ACC112 (cell line): ENCODE measurements around the gene CYSRT1.

ENCODE experiments used
- H2AFZ ChIP-seq: fragments of 200-600 bp; sonication (generic); one replicate; pipeline ENCODE4 v1.6.0; 2017; ENCODE audit warnings: antibody characterized with exemption, low read length; ENCODE audit not compliant: unreplicated experiment
- H3K27ac ChIP-seq: fragments of 200-600 bp; sonication (generic); 2 replicates; pipeline ENCODE4 v1.5.1; 2014; ENCODE audit warnings: low read depth, mild to moderate bottlenecking, antibody characterized with exemption, low read length, moderate library complexity
- H3K27me3 ChIP-seq: fragments of 200-600 bp; sonication (generic); 2 replicates; pipeline ENCODE4 v1.6.1; 2014; ENCODE audit warnings: mild to moderate bottlenecking, antibody characterized with exemption, low read length, moderate library complexity, mixed read lengths; ENCODE audit not compliant: insufficient read depth
- H3K36me3 ChIP-seq: fragments of 200-600 bp; sonication (generic); 2 replicates; pipeline ENCODE4 v1.6.1; 2016; ENCODE audit warnings: mild to moderate bottlenecking, antibody characterized with exemption, low read length, moderate library complexity, mixed read lengths; ENCODE audit not compliant: insufficient read depth
- H3K4me1 ChIP-seq: fragments of 200-600 bp; sonication (generic); one replicate; pipeline ENCODE4 v1.6.1; 2016; ENCODE audit warnings: low read length, mixed read lengths; ENCODE audit not compliant: insufficient read depth, unreplicated experiment, control insufficient read depth
- H3K4me3 ChIP-seq: fragments of 200-600 bp; sonication (generic); 2 replicates; pipeline ENCODE4 v1.5.1; 2014; ENCODE audit warnings: mild to moderate bottlenecking, low read depth, low read length
- H3K79me2 ChIP-seq: fragments of 200-600 bp; sonication (generic); one replicate; pipeline ENCODE4 v1.6.0; 2016; ENCODE audit warnings: low read length; ENCODE audit not compliant: control insufficient read depth, unreplicated experiment, insufficient read depth

Gene CYSRT1

GRCh38 chr9:137199411-137200121 is 25.4 kb upstream of the CYSRT1 start:
- Histone ChIP-seq H3K27ac (no peak overlapping the region), H3K27me3 (no peaks in the 10 kb centered on the region), H3K36me3 (no peaks in the 10 kb centered on the region), H3K4me3 (peak overlapping the region; percentile 77), H3K79me2 (peaks cover 14% of the 10 kb centered on the region), H3K4me1 (peaks cover 18% of the 10 kb centered on the region), H2AFZ (no peak overlapping the region)

DNA sequence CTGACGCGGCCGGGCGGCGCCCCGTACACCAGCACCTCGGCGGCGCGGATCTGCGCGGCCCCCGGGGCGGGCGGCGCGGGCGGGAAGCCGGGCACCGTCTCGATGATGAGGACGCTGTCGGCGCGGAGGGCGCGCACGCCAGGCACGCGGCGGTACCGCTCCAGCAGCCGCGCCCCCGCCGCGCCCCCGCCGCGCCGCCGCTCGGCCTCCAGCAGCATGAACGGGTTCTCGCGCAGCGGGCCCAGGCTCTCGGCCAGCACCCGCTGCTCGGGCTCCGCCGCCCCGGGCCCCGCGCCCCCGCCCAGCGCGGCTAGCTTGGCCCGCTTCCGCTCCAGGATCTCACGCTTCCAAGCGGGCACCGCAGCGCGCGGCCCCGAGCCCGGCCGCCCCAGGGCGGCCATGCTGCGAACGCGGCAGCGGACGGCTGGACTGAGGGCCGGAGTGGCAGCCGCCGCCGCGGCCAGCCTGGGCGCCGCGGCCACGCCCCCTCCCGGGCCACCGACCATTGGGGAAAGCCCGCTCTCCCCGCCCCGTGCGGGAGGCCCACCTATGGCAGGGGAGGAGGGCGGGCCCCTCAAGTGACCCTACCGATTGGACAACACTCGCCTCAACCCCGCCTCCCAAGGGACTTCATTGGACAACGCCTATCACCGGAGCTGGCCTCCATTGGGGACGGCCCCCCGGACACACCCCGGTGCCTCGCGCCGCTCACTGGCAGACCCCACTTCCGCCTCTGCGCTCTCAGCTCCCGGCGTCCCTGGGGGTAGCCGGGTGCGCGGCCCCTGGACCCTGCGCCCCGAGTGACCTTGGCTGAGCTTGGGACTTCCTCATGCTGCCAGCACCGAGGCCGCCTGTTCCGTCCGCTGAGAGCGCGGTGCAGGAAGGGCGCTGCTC is 24.4 kb upstream of the CYSRT1 start, which contains the start of gene TPRN:
Gene TPRN, minus strand, starts transcription at position 431 of the 894 bp plus-strand sequence. Its CDS starts 30 bp downstream, at position 401.
- Histone ChIP-seq H3K27ac (no peak within 1 kb of the TSS), H3K4me1 (peaks cover 21% of the 10 kb centered on the region), H3K36me3 (no peaks in the 10 kb centered on the region), H2AFZ (peak within 1 kb of the TSS; percentile 65), H3K79me2 (peaks cover 21% of the 10 kb centered on the region), H3K27me3 (no peaks in the 10 kb centered on the region), H3K4me3 (peak within 1 kb of the TSS; percentile 82)

DNA sequence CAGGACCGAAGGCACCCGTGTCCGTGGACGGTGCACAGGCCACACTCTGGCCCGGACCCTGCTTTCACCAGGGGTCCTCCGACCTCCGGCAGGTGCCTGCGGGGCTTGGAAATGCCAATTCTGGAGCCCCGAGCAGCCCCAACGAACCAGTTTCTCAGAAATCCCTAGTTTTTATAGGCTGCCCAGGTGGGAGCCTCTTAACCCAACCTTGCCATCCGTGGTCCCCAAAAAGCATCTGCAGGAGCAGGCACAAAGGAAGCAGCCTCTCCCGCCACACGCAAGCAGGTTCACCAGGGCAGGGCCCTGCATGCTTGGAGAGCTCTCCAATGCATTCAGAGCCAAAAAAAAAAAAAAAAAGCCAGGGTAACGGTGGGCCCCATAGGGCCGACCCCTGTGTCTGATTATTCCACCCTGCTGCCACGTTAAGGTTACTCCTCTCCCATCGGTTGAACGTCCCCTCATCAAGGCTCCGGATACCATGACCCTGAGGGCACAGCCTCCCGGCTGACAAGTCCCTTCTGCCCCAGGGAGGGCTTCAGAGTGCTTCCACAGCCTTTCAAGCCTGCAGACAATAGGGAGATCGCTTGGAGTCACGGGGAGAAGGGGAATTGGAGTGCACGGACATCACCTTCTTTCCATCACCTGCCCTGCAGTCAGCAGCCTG is 23.6 kb upstream of the CYSRT1 start:
- Histone ChIP-seq H3K27me3 (no peaks in the 10 kb centered on the region), H3K27ac (no peak overlapping the region), H3K4me1 (peaks cover 21% of the 10 kb centered on the region), H3K79me2 (peaks cover 26% of the 10 kb centered on the region), H2AFZ (peak overlapping the region; percentile 55), H3K36me3 (no peaks in the 10 kb centered on the region), H3K4me3 (peak overlapping the region; percentile 82)

DNA sequence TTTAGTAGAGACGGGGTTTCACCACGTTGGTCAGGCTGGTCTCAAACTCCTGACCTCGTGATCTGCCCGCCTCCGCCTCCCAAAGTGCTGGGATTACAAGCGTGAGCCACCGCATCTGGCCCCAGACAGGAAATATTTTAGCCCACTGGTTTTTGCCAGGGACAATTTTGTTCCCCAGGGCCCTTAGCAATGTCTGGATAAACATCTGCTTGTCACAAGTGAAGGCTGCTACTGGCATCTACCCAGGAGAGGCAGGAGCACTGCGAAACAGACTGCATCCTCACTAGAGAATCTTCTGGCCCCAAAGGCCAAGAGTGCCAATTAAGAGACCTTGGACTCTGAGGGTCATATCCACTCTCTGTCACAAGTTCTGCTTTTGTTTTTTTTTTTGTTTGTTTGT is 22.0 kb upstream of the CYSRT1 start:
- no peak overlapping the region for H2AFZ ChIP-seq
- no peaks in the 10 kb centered on the region for H3K36me3 ChIP-seq
- no peak overlapping the region for H3K4me3 ChIP-seq
- H3K27me3 ChIP-seq = no peaks in the 10 kb centered on the region
- H3K4me1 ChIP-seq = peaks cover 21% of the 10 kb centered on the region
- H3K27ac ChIP-seq = no peak overlapping the region
- H3K79me2 ChIP-seq = peaks cover 37% of the 10 kb centered on the region

DNA sequence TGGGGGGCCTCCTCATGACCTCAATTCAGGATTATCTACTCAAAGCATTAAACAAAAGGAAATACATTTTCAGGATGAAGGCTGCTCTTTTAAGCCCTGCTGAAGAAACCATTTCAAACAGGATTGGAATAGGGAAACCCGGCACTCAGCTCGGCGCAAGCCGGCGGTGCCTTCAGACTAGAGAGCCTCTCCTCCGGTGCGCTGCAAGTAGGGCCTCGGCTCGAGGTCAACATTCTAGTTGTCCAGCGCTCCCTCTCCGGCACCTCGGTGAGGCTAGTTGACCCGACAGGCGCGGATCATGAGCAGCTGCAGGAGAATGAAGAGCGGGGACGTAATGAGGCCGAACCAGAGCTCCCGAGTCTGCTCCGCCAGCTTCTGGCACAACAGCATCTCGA is 20.2 kb upstream of the CYSRT1 start:
- Histone ChIP-seq H3K27ac (no peak overlapping the region), H3K4me1 (peaks cover 17% of the 10 kb centered on the region), H2AFZ (no peak overlapping the region), H3K27me3 (no peaks in the 10 kb centered on the region), H3K4me3 (peak overlapping the region; percentile 100), H3K79me2 (peaks cover 36% of the 10 kb centered on the region), H3K36me3 (no peaks in the 10 kb centered on the region)

GRCh38 chr9:137205126-137206069 is 19.6 kb upstream of the CYSRT1 start, which contains the start of the genes NDOR1 and TMEM203:
Gene NDOR1 (plus strand): TSS chr9:137205700. CDS start chr9:137205778, 78 bp downstream.
Gene TMEM203 (minus strand): TSS chr9:137205648. CDS start chr9:137205414, 234 bp downstream.
- H3K4me3 ChIP-seq = peak within 1 kb of the TSS; percentile 100
- H3K4me1 ChIP-seq = peaks cover 17% of the 10 kb centered on the region
- no peaks in the 10 kb centered on the region for H3K27me3 ChIP-seq
- H3K79me2 ChIP-seq = peaks cover 36% of the 10 kb centered on the region
- H2AFZ ChIP-seq = peak within 1 kb of the TSS; percentile 76
- peak within 1 kb of the TSS; percentile 44; the same call in 1 of the 2 replicates for H3K27ac ChIP-seq
- H3K36me3 ChIP-seq = no peaks in the 10 kb centered on the region

DNA sequence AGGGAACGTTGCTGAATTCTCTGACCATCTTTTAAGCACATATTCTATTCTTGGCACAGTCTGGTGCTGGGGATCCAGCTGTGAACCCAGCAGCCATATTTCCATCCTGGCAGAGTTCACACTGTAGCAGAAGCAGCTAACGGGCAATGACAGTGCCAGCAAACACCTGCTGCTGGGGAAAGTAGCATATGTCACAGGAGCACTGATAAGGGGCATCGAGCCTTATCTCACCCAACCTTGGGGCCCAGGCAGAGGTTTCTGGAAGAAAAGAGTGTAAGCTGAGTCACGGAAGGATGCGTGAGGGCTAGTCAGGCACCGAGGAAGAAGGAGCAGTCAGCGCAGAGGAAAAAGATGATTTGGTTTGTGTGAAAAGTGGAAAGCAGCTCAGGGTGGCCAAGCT is 18.4 kb upstream of the CYSRT1 start:
- Histone ChIP-seq H3K27me3 (no peaks in the 10 kb centered on the region), H3K79me2 (peaks cover 36% of the 10 kb centered on the region), H3K27ac (no peak overlapping the region), H3K36me3 (no peaks in the 10 kb centered on the region), H3K4me3 (peak overlapping the region; percentile 100), H2AFZ (no peak overlapping the region), H3K4me1 (peaks cover 12% of the 10 kb centered on the region)

GRCh38 chr9:137211532-137211931 is 13.4 kb upstream of the CYSRT1 start:
- H3K27me3 ChIP-seq = no peaks in the 10 kb centered on the region
- H3K4me1 ChIP-seq = peaks cover 5% of the 10 kb centered on the region
- H3K27ac ChIP-seq = no peak overlapping the region
- no peak overlapping the region for H3K4me3 ChIP-seq
- no peaks in the 10 kb centered on the region for H3K36me3 ChIP-seq
- H2AFZ ChIP-seq = no peak overlapping the region
- peaks cover 12% of the 10 kb centered on the region for H3K79me2 ChIP-seq

DNA sequence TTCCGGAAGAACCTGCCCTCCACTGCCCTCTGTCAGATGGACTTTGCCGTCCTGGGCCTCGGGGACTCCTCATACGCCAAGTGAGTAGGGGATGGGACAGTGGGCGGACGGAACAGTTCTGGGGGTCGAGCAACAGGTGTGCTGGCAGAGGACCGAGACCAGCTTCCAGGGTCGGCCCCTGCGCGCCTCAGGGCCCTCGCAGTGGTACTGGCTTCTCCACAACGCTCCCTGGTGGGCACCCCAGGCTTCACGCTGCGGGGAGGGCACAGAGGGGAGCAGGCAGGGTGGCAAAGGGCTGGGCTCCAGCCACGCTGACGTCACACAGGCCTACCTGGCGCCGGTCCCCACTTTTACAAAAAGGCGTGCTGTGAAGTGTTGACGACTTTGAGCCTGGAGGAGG is 12.5 kb upstream of the CYSRT1 start:
- Histone ChIP-seq H3K27ac (peak overlapping the region; percentile 26; the same call in 1 of the 2 replicates), H2AFZ (no peak overlapping the region), H3K4me3 (no peak overlapping the region), H3K79me2 (peaks cover 2% of the 10 kb centered on the region), H3K4me1 (peaks cover 15% of the 10 kb centered on the region), H3K27me3 (no peaks in the 10 kb centered on the region), H3K36me3 (no peaks in the 10 kb centered on the region)
